ENCODE data around the gene GSTM3. TPM values are rescaled to one million over a fixed set of nuclear protein-coding genes. Genes with fewer than 3 reads are reported as not detected.
A peak's percentile ranks its signal among the peaks of the same experiment; 100 is the strongest.

GSTM3 gene
- total and polyA plus RNA-seq, 3 donors from 2014 or later = 748 to 1,464 (median 769) TPM

- H3K4me1 ChIP-seq = peaks cover 2% of the 10 kb centered on the region
- no peaks in the 10 kb centered on the region for H3K9me3 ChIP-seq
- 61 to 85% methylated on average over 4 of the region's 4 CpGs for WGBS, 2 donors
- DNase-seq = peak; percentile 10
- no peak overlapping the region for H3K27ac ChIP-seq
- H3K36me3 ChIP-seq (ENCODE audit: low read depth, missing control alignments) = no peaks in the 10 kb centered on the region
- no peaks in the 10 kb centered on the region for H3K27me3 ChIP-seq
- no peak overlapping the region for H3K4me3 ChIP-seq
- intact Hi-C loops (cut with DNase I; ENCODE audit: low total_unique reads) = no loop called here
- TF ChIP-seq POLR2A (IDR thresholded peaks at IDR 0.05) = no peak
- TF ChIP-seq, protein P1, sequence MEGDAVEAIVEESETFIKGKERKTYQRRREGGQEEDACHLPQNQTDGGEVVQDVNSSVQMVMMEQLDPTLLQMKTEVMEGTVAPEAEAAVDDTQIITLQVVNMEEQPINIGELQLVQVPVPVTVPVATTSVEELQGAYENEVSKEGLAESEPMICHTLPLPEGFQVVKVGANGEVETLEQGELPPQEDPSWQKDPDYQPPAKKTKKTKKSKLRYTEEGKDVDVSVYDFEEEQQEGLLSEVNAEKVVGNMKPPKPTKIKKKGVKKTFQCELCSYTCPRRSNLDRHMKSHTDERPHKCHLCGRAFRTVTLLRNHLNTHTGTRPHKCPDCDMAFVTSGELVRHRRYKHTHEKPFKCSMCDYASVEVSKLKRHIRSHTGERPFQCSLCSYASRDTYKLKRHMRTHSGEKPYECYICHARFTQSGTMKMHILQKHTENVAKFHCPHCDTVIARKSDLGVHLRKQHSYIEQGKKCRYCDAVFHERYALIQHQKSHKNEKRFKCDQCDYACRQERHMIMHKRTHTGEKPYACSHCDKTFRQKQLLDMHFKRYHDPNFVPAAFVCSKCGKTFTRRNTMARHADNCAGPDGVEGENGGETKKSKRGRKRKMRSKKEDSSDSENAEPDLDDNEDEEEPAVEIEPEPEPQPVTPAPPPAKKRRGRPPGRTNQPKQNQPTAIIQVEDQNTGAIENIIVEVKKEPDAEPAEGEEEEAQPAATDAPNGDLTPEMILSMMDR (IDR thresholded peaks at IDR 0.05) = no peak
These were observed 44.7 kb upstream of the GSTM3 start for GRCh38 chr1:109785446-109786111.

DNA sequence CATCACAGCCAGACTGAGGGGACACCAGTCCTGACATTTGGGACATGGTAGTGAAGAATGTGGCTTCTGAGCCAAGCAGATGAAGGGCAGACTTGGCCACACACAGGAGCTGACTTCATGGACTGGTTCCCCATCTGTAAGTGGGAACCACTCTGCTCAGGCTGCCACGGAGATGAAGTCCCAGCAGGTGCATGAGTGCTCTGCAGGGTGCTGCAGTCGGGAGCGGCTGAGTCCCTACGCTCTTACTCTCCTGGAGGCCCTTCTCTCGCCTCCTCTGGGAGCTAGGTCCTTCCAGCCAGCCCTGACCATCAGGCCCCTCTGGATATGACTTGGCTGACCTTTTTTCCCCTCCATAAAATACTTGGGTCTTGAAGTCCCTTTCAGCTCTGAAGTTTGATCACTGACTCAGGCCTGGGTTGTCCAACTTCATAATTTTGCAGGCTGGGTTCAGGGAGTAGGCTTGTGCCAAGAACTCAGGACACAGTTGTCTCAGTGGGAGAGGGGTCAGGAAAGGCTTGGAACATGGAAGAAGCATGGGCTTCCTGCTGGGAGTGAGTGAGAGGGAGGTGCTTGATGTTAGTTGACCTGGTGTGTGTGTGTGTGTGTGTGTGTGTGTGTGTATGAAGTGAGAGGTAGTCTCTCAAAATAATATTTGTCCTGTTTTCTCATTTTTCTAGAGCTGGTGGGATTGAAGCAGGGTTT lies 43.9 kb upstream of the GSTM3 start:
- H3K27me3 ChIP-seq = no peaks in the 10 kb centered on the region
- no peak overlapping the region for H3K27ac ChIP-seq
- no peak for TF ChIP-seq POLR2A (IDR thresholded peaks at IDR 0.05)
- TF ChIP-seq, protein P1 (IDR thresholded peaks at IDR 0.05) = no peak
- peaks cover 2% of the 10 kb centered on the region for H3K4me1 ChIP-seq
- H3K4me3 ChIP-seq = no peak overlapping the region
- intact Hi-C loops (cut with DNase I; ENCODE audit: low total_unique reads) = no loop called here
- DNase-seq = no peak
- no peaks in the 10 kb centered on the region for H3K9me3 ChIP-seq
- 71 to 88% methylated on average over 4 to 5 of the region's 5 CpGs for WGBS, 2 donors
- H3K36me3 ChIP-seq (ENCODE audit: low read depth, missing control alignments) = no peaks in the 10 kb centered on the region

DNA sequence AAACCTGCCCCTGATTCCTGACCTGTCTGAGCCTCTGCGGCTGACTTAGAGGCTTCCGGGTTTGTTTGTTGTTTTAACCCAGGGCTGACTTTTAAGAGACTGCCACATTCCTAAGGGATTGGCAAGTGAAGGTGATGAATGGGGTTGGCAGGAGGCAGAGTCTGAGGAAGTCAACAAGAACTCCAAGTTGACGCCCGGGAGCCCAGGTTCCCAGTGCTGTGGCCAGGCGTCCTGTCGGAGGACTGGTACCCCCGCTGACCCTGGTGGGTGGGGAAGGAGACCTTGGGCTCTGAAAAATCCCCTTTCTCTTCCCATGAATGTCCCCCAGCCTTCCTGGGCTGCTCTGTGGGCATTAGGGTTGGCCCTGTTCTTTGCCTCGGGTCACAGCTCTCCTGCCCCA lies 42.6 kb upstream of the GSTM3 start:
- Histone ChIP-seq H3K4me3 (no peak overlapping the region), H3K9me3 (no peaks in the 10 kb centered on the region), H3K27me3 (no peaks in the 10 kb centered on the region), H3K36me3 (ENCODE audit: low read depth, missing control alignments) (no peaks in the 10 kb centered on the region), H3K27ac (no peak overlapping the region), H3K4me1 (peaks cover 2% of the 10 kb centered on the region)
- intact Hi-C loops (cut with DNase I; ENCODE audit: low total_unique reads) = no loop called here
- no peak for TF ChIP-seq POLR2A (IDR thresholded peaks at IDR 0.05)
- TF ChIP-seq, protein P1 (IDR thresholded peaks at IDR 0.05) = no peak
- DNase-seq = no peak
- WGBS, 2 donors = 66 to 76% methylated on average over 8 of the region's 8 CpGs

GRCh38 chr1:109782927-109783326 lies 42.1 kb upstream of the GSTM3 start:
- Histone ChIP-seq H3K4me3 (no peak overlapping the region), H3K36me3 (ENCODE audit: low read depth, missing control alignments) (no peaks in the 10 kb centered on the region), H3K27me3 (no peaks in the 10 kb centered on the region), H3K27ac (peak overlapping the region in 1 of 2 donors; percentile 19), H3K9me3 (no peaks in the 10 kb centered on the region), H3K4me1 (peaks cover 2% of the 10 kb centered on the region)
- TF ChIP-seq, protein P1 (IDR thresholded peaks at IDR 0.05) = no peak
- TF ChIP-seq POLR2A (IDR thresholded peaks at IDR 0.05) = no peak
- DNase-seq = no peak
- WGBS, 2 donors = 94 to 100% methylated on average over 4 of the region's 4 CpGs
- intact Hi-C loops (cut with DNase I; ENCODE audit: low total_unique reads) = no loop called here
